Fibroblast of lung (primary cell): ENCODE measurements around the gene WDR43.

Source experiments
- CTCF ChIP-seq, 2 donors: IDR thresholded peaks in 1 of 2; conservative IDR thresholded peaks in 1 of 2; 1 replicate in 1 of 2; 2 replicates in 1 of 2; pipeline ENCODE4 v1.5.1; 2011 to 2012; ENCODE audit warnings: low read length in 2 of 2, control low read depth in 1 of 2, inconsistent platforms in 1 of 2, low read depth in 1 of 2, mild to moderate bottlenecking in 1 of 2
- EZH2 ChIP-seq: IDR thresholded peaks from 2 replicates; pipeline ENCODE4 v1.5.1; 2012; ENCODE audit warnings: low read length, control low read depth, mild to moderate bottlenecking; ENCODE audit errors: missing control alignments

GRCh38 chr2:28927878-28928277, 33.4 kb downstream of the WDR43 start:
- TF ChIP-seq CTCF (conservative IDR thresholded peaks at IDR 0.05 in 1 of 2, IDR thresholded peaks at IDR 0.05 in 1 of 2; ENCODE audit: low read depth in 1 of 2, low read length in 2 of 2), result no peak
- TF ChIP-seq EZH2, result no peak
